Liver (tissue), 9 donors: ENCODE measurements around the gene UCK2. TPM values are rescaled to one million over a fixed set of nuclear protein-coding genes. Genes with fewer than 3 reads are reported as not detected.
A peak's percentile ranks its signal among the peaks of the same experiment; 100 is the strongest.

Experiments
- DNase-seq: peaks from one replicate; pipeline ENCODE4 v3.0.0-alpha.2; 2017; ENCODE audit warnings: low spot score
- H3K27ac ChIP-seq, 2 donors: one replicate each; pipeline ENCODE4 v1.7.0; 2013; ENCODE audit warnings: inconsistent platforms in 2 of 2, low read length in 2 of 2, control low read depth in 1 of 2, low read depth in 1 of 2, mild to moderate bottlenecking in 1 of 2
- H3K27me3 ChIP-seq, 4 donors: one replicate each; pipeline versions ENCODE4 v1.6.1 to v1.7.0; 2013; ENCODE audit warnings: low read length in 3 of 4, inconsistent platforms in 1 of 4, mild to moderate bottlenecking in 1 of 4, moderate library complexity in 1 of 4; ENCODE audit not compliant: control insufficient read depth in 4 of 4, insufficient read depth in 4 of 4
- H3K36me3 ChIP-seq, 4 donors: one replicate each; pipeline versions ENCODE4 v1.6.1 to v1.7.0; 2013; ENCODE audit warnings: low read length in 3 of 4, mild to moderate bottlenecking in 3 of 4, low read depth in 1 of 4, moderate library complexity in 1 of 4; ENCODE audit not compliant: control insufficient read depth in 4 of 4, insufficient read depth in 3 of 4
- H3K4me1 ChIP-seq, 4 donors: one replicate each; pipeline versions ENCODE4 v1.6.1 to v1.7.0; 2013; ENCODE audit warnings: low read length in 3 of 4, mild to moderate bottlenecking in 3 of 4, moderate library complexity in 1 of 4; ENCODE audit not compliant: control insufficient read depth in 4 of 4, insufficient read depth in 4 of 4
- H3K4me3 ChIP-seq, 3 donors: one replicate each; pipeline versions ENCODE4 v1.6.1 to v1.7.0; 2013; ENCODE audit warnings: low read length in 3 of 3, control low read depth in 1 of 3, low read depth in 1 of 3, mild to moderate bottlenecking in 1 of 3
- H3K9ac ChIP-seq, 2 donors: one replicate each; pipeline ENCODE4 v1.7.0; 2013; ENCODE audit warnings: low read length in 2 of 2, mild to moderate bottlenecking in 2 of 2, moderate library complexity in 2 of 2, control low read depth in 1 of 2, low read depth in 1 of 2
- H3K9me3 ChIP-seq, 4 donors: one replicate each; pipeline versions ENCODE4 v1.6.1 to v1.7.0; 2013; ENCODE audit warnings: low read length in 3 of 4; ENCODE audit not compliant: control insufficient read depth in 4 of 4
- FOXA1 ChIP-seq: IDR thresholded peaks from 2 replicates; pipeline ENCODE4 v1.6.1; 2016; ENCODE audit warnings: antibody characterized with exemption
- FOXA2 ChIP-seq: IDR thresholded peaks from 2 replicates; pipeline ENCODE4 v1.6.1; 2016; ENCODE audit warnings: antibody characterized with exemption
- HNF4G ChIP-seq: IDR thresholded peaks from 2 replicates; pipeline ENCODE4 v1.6.1; 2016; ENCODE audit warnings: antibody characterized with exemption
- JUND ChIP-seq, 2 donors: IDR thresholded peaks; 2 replicates each; pipeline ENCODE4 v1.6.1; 2016; ENCODE audit warnings: antibody characterized with exemption in 2 of 2
- RAD21 ChIP-seq, 2 donors: IDR thresholded peaks; 2 replicates each; pipeline ENCODE4 v1.6.1; 2016; ENCODE audit warnings: antibody characterized with exemption in 2 of 2, mild to moderate bottlenecking in 2 of 2
- RXRA ChIP-seq, 2 donors: IDR thresholded peaks; 2 replicates each; pipeline ENCODE4 v1.6.1; 2017 to 2018; ENCODE audit warnings: antibody characterized with exemption in 2 of 2, mild to moderate bottlenecking in 1 of 2
- SP1 ChIP-seq: IDR thresholded peaks from 2 replicates; pipeline ENCODE4 v1.6.1; 2018; ENCODE audit warnings: antibody characterized with exemption, mild to moderate bottlenecking
- TAF1 ChIP-seq: conservative IDR thresholded peaks from 2 replicates; pipeline ENCODE4 v1.6.1; 2016; ENCODE audit warnings: antibody characterized with exemption, mild to moderate bottlenecking
- YY1 ChIP-seq: IDR thresholded peaks from 2 replicates; pipeline ENCODE4 v1.6.1; 2016; ENCODE audit warnings: antibody characterized with exemption, mild to moderate bottlenecking
- WGBS: extraction: QIAGEN DNeasy Blood & Tissue Kit; methylation state at CpG from one replicate; pipeline ENCODE4 v1.1.7; 2013; 5-methylcytosine and 5-hydroxymethylcytosine counted together
- polyA plus RNA-seq, 2 donors: library from polyadenylated mRNA; stranded (reverse) in 1 of 2; unstranded in 1 of 2; fragments of 200-250 nt in 1 of 2; fragments of >200 nt in 1 of 2; fragmentation: Nextera tagmentation in 1 of 2; extraction: Ambion mirVana in 1 of 2; gene quantifications; one replicate each; pipeline versions ENCODE4 v1.2.1 to v1.2.3, GENCODE V29; 2013 to 2015
- total RNA-seq, 2 donors: library from RNA; depleted of rRNA; stranded (reverse); fragments of >200 nt; gene quantifications; one replicate each; pipeline ENCODE4 v1.2.3, GENCODE V29; 2014
- TF ChIP-seq, protein P1 (sequence below): IDR thresholded peaks from 2 replicates; pipeline ENCODE4 v1.6.1; 2016; ENCODE audit warnings: antibody characterized with exemption
- TF ChIP-seq, protein P2 (sequence below): fragments of 150-350 bp; IDR thresholded peaks from 2 replicates; pipeline ENCODE4 v1.5.1; 2017; ENCODE audit warnings: improper control_type of control experiment, low read depth, low read length; ENCODE audit not compliant: missing input control
- TF ChIP-seq, protein P3 (sequence below): IDR thresholded peaks from 2 replicates; pipeline ENCODE4 v1.6.1; 2016; ENCODE audit warnings: antibody characterized with exemption, mild to moderate bottlenecking
- TF ChIP-seq, protein P4 (sequence below): IDR thresholded peaks from 2 replicates; pipeline ENCODE4 v1.6.1; 2016; ENCODE audit warnings: antibody characterized with exemption
- donor health status: healthy.
- donor health status: healthy.
- donor health status: healthy.
- donor health status: healthy.
- donor health status: healthy.

UCK2 gene
- total and polyA plus RNA-seq, 4 donors = 8.9 to 25.5 (median 17.3) TPM

DNA sequence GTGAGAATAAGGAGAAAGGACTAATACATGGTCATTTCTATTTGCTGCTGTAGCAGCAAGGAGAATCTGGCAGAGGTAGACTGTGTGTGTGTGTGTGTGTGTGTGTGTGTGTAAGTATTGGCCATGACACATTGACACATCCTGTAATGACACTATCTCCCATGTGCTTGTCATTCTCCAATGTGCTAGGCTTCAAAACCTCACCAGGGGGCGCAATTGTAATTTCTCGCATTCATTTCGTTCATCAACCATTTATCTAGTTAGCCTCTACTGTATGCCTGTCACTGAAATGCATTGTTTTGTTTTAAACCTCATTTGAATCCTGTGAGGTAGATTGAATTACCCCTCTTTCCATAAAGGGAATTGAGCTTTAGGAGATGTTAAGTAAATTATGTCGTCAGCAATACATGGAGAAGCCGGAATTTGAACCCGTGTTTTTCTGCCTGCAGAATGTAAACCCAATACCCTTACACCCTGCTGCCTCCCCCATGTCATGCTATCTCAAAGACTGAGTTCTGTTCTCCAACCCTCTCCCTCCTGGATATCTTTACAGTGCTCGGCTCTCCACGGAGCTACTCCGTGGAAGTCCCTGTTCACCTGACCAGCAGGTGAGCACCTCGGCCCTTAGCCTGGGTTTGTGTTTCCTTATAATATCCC lies 100.8 kb downstream of the UCK2 start:
- Histone ChIP-seq H3K36me3 (no peaks in the 10 kb centered on the region), H3K9me3 (no peaks in the 10 kb centered on the region), H3K9ac (no peak overlapping the region), H3K4me3 (no peak overlapping the region), H3K27ac (no peak overlapping the region), H3K4me1 (peaks cover 0 to 3% (median 0%) of the 10 kb centered on the region in 4 donors), H3K27me3 (no peaks in the 10 kb centered on the region)
- TF ChIP-seq FOXA2 (no peak), FOXA1 (no peak), HNF4G (no peak), TAF1 (no peak), YY1 (no peak), RAD21 (IDR thresholded peaks at IDR 0.05) (peak; percentile 80 to 87), JUND (IDR thresholded peaks at IDR 0.05) (no peak)
- TF ChIP-seq, protein P1, sequence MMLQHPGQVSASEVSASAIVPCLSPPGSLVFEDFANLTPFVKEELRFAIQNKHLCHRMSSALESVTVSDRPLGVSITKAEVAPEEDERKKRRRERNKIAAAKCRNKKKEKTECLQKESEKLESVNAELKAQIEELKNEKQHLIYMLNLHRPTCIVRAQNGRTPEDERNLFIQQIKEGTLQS = no peak
- TF ChIP-seq, protein P2, sequence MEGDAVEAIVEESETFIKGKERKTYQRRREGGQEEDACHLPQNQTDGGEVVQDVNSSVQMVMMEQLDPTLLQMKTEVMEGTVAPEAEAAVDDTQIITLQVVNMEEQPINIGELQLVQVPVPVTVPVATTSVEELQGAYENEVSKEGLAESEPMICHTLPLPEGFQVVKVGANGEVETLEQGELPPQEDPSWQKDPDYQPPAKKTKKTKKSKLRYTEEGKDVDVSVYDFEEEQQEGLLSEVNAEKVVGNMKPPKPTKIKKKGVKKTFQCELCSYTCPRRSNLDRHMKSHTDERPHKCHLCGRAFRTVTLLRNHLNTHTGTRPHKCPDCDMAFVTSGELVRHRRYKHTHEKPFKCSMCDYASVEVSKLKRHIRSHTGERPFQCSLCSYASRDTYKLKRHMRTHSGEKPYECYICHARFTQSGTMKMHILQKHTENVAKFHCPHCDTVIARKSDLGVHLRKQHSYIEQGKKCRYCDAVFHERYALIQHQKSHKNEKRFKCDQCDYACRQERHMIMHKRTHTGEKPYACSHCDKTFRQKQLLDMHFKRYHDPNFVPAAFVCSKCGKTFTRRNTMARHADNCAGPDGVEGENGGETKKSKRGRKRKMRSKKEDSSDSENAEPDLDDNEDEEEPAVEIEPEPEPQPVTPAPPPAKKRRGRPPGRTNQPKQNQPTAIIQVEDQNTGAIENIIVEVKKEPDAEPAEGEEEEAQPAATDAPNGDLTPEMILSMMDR = peak; percentile 78
- 65% methylated on average over 10 of the region's 10 CpGs for WGBS
- peak; percentile 57 for DNase-seq

DNA sequence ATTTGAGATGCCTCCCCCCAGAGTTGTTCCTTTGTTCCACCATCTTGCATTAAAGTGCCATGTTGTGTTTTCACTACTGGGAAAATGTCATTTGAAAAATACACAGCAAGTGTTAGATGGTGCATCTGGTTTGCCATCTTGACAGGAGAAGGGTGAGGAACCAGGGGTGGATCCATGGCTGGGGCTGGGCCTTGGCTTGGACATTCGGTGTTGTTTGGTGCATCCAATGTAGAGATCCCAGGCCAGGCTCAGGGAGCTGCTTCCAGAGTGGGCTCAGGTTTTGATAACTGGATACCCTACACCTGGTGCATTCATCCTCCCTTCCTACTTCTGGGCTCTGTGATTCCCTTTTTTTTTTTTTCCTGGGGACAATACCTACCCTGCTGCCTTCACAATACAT lies 103.5 kb downstream of the UCK2 start:
- Histone ChIP-seq H3K4me1 (peaks cover 0 to 3% (median 0%) of the 10 kb centered on the region in 4 donors), H3K9ac (no peak overlapping the region), H3K27me3 (no peaks in the 10 kb centered on the region), H3K36me3 (no peaks in the 10 kb centered on the region), H3K4me3 (no peak overlapping the region), H3K27ac (no peak overlapping the region), H3K9me3 (no peaks in the 10 kb centered on the region)
- no peak for DNase-seq
- 93% methylated on average over 1 of the region's 1 CpG for WGBS
- TF ChIP-seq, protein P3, sequence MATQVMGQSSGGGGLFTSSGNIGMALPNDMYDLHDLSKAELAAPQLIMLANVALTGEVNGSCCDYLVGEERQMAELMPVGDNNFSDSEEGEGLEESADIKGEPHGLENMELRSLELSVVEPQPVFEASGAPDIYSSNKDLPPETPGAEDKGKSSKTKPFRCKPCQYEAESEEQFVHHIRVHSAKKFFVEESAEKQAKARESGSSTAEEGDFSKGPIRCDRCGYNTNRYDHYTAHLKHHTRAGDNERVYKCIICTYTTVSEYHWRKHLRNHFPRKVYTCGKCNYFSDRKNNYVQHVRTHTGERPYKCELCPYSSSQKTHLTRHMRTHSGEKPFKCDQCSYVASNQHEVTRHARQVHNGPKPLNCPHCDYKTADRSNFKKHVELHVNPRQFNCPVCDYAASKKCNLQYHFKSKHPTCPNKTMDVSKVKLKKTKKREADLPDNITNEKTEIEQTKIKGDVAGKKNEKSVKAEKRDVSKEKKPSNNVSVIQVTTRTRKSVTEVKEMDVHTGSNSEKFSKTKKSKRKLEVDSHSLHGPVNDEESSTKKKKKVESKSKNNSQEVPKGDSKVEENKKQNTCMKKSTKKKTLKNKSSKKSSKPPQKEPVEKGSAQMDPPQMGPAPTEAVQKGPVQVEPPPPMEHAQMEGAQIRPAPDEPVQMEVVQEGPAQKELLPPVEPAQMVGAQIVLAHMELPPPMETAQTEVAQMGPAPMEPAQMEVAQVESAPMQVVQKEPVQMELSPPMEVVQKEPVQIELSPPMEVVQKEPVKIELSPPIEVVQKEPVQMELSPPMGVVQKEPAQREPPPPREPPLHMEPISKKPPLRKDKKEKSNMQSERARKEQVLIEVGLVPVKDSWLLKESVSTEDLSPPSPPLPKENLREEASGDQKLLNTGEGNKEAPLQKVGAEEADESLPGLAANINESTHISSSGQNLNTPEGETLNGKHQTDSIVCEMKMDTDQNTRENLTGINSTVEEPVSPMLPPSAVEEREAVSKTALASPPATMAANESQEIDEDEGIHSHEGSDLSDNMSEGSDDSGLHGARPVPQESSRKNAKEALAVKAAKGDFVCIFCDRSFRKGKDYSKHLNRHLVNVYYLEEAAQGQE = no peak
- TF ChIP-seq RXRA (IDR thresholded peaks at IDR 0.05) (no peak), JUND (IDR thresholded peaks at IDR 0.05) (no peak), TAF1 (no peak), SP1 (no peak), RAD21 (IDR thresholded peaks at IDR 0.05) (no peak)
- TF ChIP-seq, protein P1 = no peak
- TF ChIP-seq, protein P4, sequence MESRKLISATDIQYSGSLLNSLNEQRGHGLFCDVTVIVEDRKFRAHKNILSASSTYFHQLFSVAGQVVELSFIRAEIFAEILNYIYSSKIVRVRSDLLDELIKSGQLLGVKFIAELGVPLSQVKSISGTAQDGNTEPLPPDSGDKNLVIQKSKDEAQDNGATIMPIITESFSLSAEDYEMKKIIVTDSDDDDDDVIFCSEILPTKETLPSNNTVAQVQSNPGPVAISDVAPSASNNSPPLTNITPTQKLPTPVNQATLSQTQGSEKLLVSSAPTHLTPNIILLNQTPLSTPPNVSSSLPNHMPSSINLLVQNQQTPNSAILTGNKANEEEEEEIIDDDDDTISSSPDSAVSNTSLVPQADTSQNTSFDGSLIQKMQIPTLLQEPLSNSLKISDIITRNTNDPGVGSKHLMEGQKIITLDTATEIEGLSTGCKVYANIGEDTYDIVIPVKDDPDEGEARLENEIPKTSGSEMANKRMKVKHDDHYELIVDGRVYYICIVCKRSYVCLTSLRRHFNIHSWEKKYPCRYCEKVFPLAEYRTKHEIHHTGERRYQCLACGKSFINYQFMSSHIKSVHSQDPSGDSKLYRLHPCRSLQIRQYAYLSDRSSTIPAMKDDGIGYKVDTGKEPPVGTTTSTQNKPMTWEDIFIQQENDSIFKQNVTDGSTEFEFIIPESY = no peak
